Measurements from ENCODE around the gene USHBP1. TPM values are rescaled to one million over a fixed set of nuclear protein-coding genes. Genes with fewer than 3 reads are reported as not detected.
A peak's percentile ranks its signal among the peaks of the same experiment; 100 is the strongest.

USHBP1 gene
- total and polyA plus RNA-seq, 10 of the 15 experiments (the other 5 are each of a cell fraction or from before 2014, with no cell fraction given), result 0.05 to 0.96 (median 0.22) TPM; not detected in 2

- H2AFZ ChIP-seq (ENCODE audit: control insufficient read depth, low read depth, low read length), result peak within 1 kb of the TSS; percentile 98
- H3K79me2 ChIP-seq (ENCODE audit: control insufficient read depth, insufficient read depth, low read length), result peaks cover 24% of the 10 kb centered on the region
- BruUV-seq (replicated peaks), result TSS peak; percentile 67
- intact Hi-C loops (cut with micrococcal nuclease; ENCODE audit: unreplicated experiment), result loop anchor here (10.0 kb wide), 1 partner anchor 411 kb away; no protein-coding TSS in a partner anchor
- H3K27ac ChIP-seq (ENCODE audit: control insufficient read depth, insufficient read depth), result peak within 1 kb of the TSS; percentile 84
- peak within 1 kb of the TSS; percentile 88 for H3K4me2 ChIP-seq (ENCODE audit: control insufficient read depth, insufficient read depth)
- H3K36me3 ChIP-seq (ENCODE audit: control insufficient read depth in 2 of 2, insufficient read depth in 2 of 2, low read length in 1 of 2), result no peaks in the 10 kb centered on the region
- H3K4me1 ChIP-seq (ENCODE audit: control insufficient read depth, insufficient read depth, low read length), result peaks cover 22% of the 10 kb centered on the region
- H3K9me3 ChIP-seq (replicated peaks; ENCODE audit: control insufficient read depth, insufficient read depth, low read length), result no peaks in the 10 kb centered on the region
- H3K9ac ChIP-seq (ENCODE audit: control insufficient read depth, insufficient read depth, low read length), result peak within 1 kb of the TSS; percentile 84
- POLR2A ChIA-PET, result interaction anchor here (0.6 to 2.9 kb wide), 22 partner anchors 13 to 1248 kb away, joined by 3 to 12 read pairs (median 4); partner anchors contain the start of genes ANO8 and BST2
- under 1% methylated on average over 53 of the region's 55 CpGs for WGBS (ENCODE audit: insufficient coverage, insufficient replicate concordance, low lambda C conversion rate, missing lambda C conversion rate)
- H4K20me1 ChIP-seq (ENCODE audit: control insufficient read depth, insufficient read depth), result peaks cover 3% of the 10 kb centered on the region; the same call in 1 of the 2 replicates
- in situ Hi-C loops (cut with MboI), result no loop called here
- RAD21 ChIA-PET (ENCODE audit: unreplicated experiment), result interaction anchor here (0.5 to 1.3 kb wide), 12 partner anchors 9 to 254 kb away, joined by 3 to 14 read pairs (median 4); partner anchors contain the start of genes ANO8, BABAM1 and MVB12A
- H3K4me3 ChIP-seq, result peak within 1 kb of the TSS; percentile 83
- no peaks in the 10 kb centered on the region for H3K27me3 ChIP-seq (replicated peaks in 1 of 2; ENCODE audit: control insufficient read depth in 2 of 2, insufficient read depth in 2 of 2, low read length in 1 of 2)
- ATAC-seq (peak; percentile 79), DNase-seq (ENCODE audit: low read depth, low spot score) (peak; percentile 99), FAIRE-seq (peak; percentile 96)
- SMC1A ChIA-PET (ENCODE audit: uncharacterized antibody, unreplicated experiment), result interaction anchor here (0.8 to 2.1 kb wide), 9 partner anchors 11 to 146 kb away, joined by 3 to 8 read pairs (median 4); partner anchors contain the start of genes ANO8 and MVB12A
- CTCF ChIA-PET, result interaction anchor here (0.7 to 5.0 kb wide), 16 partner anchors 9 to 180 kb away, joined by 3 to 43 read pairs (median 4); partner anchors contain the start of genes ANO8, BABAM1 and BST2
- TF ChIP-seq ZSCAN29 (IDR thresholded peaks at IDR 0.05), result 0 out of 2 replicates have a peak, but pooled peaks have one; percentile 28
- TF ChIP-seq SP1 (IDR thresholded peaks at IDR 0.05; ENCODE audit: low read depth, low read length), result no peak
- TF ChIP-seq SMC3 (IDR thresholded peaks at IDR 0.05; ENCODE audit: borderline replicate concordance, low read length), result peak; percentile 49; the same call in 1 of the 2 replicates
- TF ChIP-seq ZNF274 (IDR thresholded peaks at IDR 0.05; ENCODE audit: insufficient read depth, insufficient read length), result no peak
- TF ChIP-seq IKZF1 (conservative IDR thresholded peaks at IDR 0.05), result peak; percentile 85
- no peak; the same call in 1 of the 2 replicates for TF ChIP-seq ZBTB40 (IDR thresholded peaks at IDR 0.05; ENCODE audit: borderline replicate concordance)
- no peak for TF ChIP-seq PBX3 (IDR thresholded peaks at IDR 0.05; ENCODE audit: insufficient replicate concordance, low read depth, low read length)
- no peak for TF ChIP-seq ZNF24 (IDR thresholded peaks at IDR 0.05)
- TF ChIP-seq CTCF (IDR thresholded peaks at IDR 0.05 in 2 of 3, conservative IDR thresholded peaks at IDR 0.05 in 1 of 3; ENCODE audit: control insufficient read depth in 2 of 3, extremely low read depth in 1 of 3, insufficient read depth in 1 of 3, low read depth in 3 of 3, low read length in 3 of 3), result peak; percentile 78 to 91 (median 80); a peak in 5 of 6 replicates
- no peak; the same call in 1 of the 2 replicates for TF ChIP-seq ESRRA (IDR thresholded peaks at IDR 0.05; ENCODE audit: low read length)
- no peak; the same call in 1 of the 2 replicates for TF ChIP-seq E2F4 (IDR thresholded peaks at IDR 0.05; ENCODE audit: low read depth, low read length)
- TF ChIP-seq WRNIP1 (IDR thresholded peaks at IDR 0.05; ENCODE audit: borderline replicate concordance, low read depth, low read length), result no peak
These were observed 41.2 kb upstream of the USHBP1 start, which contains the start of gene MRPL34 for GRCh38 chr19:17305517-17306284. TSS of gene MRPL34 (plus strand) at chr19:17305872. CDS start at chr19:17305893, 21 bp downstream.

Data from GM12878 (cell line).